Naive B cell (primary cell): ENCODE results near the gene C13orf46. TPM values are rescaled to one million over a fixed set of nuclear protein-coding genes. Genes with fewer than 3 reads are reported as not detected.

Experiments used
- ATAC-seq, 2 donors: fragments of 150-1000 bp; cut with Tn5 transposase; 2 replicates each; pipeline ENCODE4 v1.10.0; 2021; ENCODE audit warnings: low read depth in 2 of 2, mild to moderate bottlenecking in 2 of 2, moderate library complexity in 2 of 2
- DNase-seq: peaks from one replicate; pipeline ENCODE4 v3.0.0; 2022
- H3K27ac Mint-ChIP-seq, 6 donors: one replicate each; pipeline ENCODE4 v1.8.0; 2020 to 2022; ENCODE audit warnings: mild to moderate bottlenecking in 6 of 6, mixed read lengths in 6 of 6, moderate library complexity in 5 of 6, inconsistent platforms in 2 of 6
- H3K27me3 Mint-ChIP-seq, 3 donors: one replicate each; pipeline ENCODE4 v1.8.0; 2021 to 2022; ENCODE audit warnings: mixed read lengths in 3 of 3, mild to moderate bottlenecking in 1 of 3
- H3K36me3 Mint-ChIP-seq, 2 donors: one replicate each; pipeline ENCODE4 v1.8.0; 2020 to 2022; ENCODE audit warnings: mixed read lengths in 2 of 2, inconsistent platforms in 1 of 2, mild to moderate bottlenecking in 1 of 2
- H3K4me1 Mint-ChIP-seq, 3 donors: one replicate each; pipeline ENCODE4 v1.8.0; 2020 to 2022; ENCODE audit warnings: mixed read lengths in 3 of 3, inconsistent platforms in 1 of 3, mild to moderate bottlenecking in 1 of 3, moderate library complexity in 1 of 3
- H3K4me3 Mint-ChIP-seq, 8 donors: one replicate each; pipeline ENCODE4 v1.8.0; 2020 to 2022; ENCODE audit warnings: mild to moderate bottlenecking in 8 of 8, mixed read lengths in 8 of 8, moderate library complexity in 8 of 8, inconsistent platforms in 2 of 8
- H3K9me3 Mint-ChIP-seq, 7 donors: one replicate each; pipeline ENCODE4 v1.8.0; 2020 to 2022; ENCODE audit warnings: mixed read lengths in 7 of 7, mild to moderate bottlenecking in 5 of 7, inconsistent platforms in 2 of 7, moderate library complexity in 1 of 7
- polyA plus RNA-seq, 6 donors: library from polyadenylated mRNA; unstranded; fragments of 300-500 nt; fragmentation: Illumina TruSeq; gene quantifications; one replicate each; pipeline ENCODE4 v1.2.3, GENCODE V29; 2021; ENCODE audit warnings: low read depth in 6 of 6

C13orf46 gene
- polyA plus RNA-seq, 6 donors from 2014 or later, result 0.19 to 0.52 (median 0.36) TPM; not detected in 2

DNA sequence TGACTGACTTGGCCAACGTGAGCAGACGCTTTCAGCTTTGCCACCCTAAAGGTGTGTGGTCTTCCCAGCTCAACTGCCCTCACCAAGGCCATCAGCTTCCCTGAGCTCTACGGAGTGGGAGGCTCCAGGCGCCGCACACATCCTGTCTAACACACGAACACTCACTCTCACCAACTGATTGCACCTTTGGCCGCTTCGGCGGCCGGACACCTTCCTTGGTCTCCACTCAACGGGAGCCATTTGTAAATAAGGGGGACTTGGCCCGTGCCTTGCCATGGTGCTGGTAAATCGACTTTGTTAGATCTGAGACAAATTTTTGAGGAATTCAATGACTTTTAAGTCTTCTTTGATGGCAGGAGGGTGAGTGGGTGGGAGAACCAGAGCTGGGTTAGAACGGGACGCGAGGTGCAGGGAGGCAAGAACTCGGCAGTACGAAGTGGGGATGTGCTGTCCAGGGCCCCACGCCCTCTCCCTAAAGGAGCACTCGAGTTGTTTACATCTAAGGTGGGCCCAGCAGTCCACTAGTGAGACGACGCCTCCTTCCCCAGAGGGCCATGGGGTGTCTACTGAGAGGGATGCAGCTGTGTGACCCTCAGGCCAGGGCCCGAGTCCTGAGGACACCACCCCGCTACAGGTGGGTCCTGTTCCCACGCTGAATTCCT, 4.4 kb downstream of the C13orf46 start:
- DNase-seq, result no peak
- H3K4me3 Mint-ChIP-seq, result no peak overlapping the region
- no peaks in the 10 kb centered on the region for H3K9me3 Mint-ChIP-seq
- no peak for ATAC-seq
- no peaks in the 10 kb centered on the region for H3K27me3 Mint-ChIP-seq
- H3K36me3 Mint-ChIP-seq, result no peaks in the 10 kb centered on the region
- no peaks in the 10 kb centered on the region for H3K4me1 Mint-ChIP-seq
- peak overlapping the region in 2 of 6 donors; percentile 65 to 90 for H3K27ac Mint-ChIP-seq

DNA sequence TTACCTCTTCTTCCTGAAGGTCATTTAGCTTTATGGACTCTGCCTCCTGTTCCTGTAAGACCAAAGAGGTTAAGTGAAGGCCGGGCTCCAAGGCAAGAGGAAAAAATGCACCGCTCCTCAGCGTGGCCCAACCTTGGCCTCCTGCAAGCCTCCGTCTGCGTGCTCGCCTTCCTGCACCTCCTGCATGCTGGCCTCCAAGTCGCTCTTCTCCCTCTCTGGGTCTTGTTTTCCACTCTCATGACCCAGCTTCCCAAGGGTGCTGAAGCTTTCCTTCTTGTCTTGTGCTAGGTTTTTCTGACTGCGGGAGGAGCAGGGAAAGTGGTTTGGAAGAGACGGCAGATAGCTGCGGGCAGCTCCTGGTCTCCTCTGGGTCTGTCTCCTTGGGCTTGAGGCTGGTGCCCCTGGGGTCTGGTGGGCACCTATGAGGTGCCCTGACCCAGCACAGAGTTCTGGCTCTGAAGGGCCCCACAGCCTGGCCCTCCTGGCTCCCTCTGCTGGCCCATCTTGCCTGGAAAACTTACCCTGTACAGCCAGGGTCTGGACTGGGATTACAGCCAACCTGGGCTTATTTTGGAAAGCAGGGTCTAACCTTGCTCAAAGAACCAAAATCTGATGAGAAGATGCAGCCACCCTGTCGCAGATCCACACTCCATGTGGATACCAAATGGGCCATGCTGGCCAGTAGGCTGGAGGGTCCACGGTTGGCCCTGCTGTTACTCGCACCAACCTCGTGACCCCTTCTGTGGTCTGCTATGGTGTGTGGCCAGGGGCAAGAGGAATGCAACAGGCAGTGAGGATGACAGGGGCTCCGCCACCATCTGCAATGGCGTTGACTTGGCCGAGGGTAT, 5.2 kb downstream of the C13orf46 start:
- Mint-ChIP-seq H3K36me3 (no peaks in the 10 kb centered on the region), H3K4me3 (no peak overlapping the region), H3K9me3 (no peaks in the 10 kb centered on the region), H3K27ac (no peak overlapping the region), H3K4me1 (no peaks in the 10 kb centered on the region), H3K27me3 (no peaks in the 10 kb centered on the region)
- no peak for DNase-seq
- no peak for ATAC-seq

DNA sequence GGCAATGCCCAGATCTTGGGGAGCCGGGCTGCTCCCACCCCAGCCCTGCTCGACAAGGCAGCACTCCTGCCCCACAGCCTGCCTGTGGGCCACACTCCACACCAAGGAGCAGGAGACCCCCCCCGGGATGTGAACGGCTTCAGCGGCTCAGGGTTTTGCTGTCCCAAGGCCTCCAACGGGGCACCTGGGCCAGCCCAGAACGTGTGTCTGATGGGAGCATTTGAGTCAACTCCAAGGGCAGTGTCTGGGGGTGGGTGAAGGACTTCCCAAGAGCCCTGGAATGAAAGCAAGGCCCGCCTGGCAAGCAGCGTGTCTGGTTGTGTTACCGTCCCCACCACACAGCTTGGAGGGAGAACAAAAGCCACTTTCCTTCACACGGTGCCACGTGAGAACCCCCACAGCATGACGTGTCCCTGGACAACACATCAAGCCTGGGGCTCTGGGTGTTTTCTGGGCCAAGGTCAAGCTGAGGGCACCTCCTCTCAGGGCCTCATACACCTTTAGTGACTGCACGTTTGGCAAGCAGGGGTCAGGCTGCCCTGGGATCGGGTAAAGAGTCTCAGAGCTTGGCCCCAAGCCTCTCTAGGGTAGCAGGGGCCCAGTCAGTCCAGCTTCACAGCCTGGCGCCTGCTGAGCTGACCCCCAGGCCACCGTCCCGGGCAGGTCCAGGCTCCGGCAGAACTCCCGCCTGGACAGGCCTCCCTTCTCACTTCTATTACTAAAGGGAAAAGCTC, 6.0 kb downstream of the C13orf46 start:
- H3K4me3 Mint-ChIP-seq, result no peak overlapping the region
- H3K27ac Mint-ChIP-seq, result no peak overlapping the region
- H3K9me3 Mint-ChIP-seq, result no peaks in the 10 kb centered on the region
- no peaks in the 10 kb centered on the region for H3K36me3 Mint-ChIP-seq
- ATAC-seq (no peak), DNase-seq (no peak)
- no peaks in the 10 kb centered on the region for H3K27me3 Mint-ChIP-seq
- no peaks in the 10 kb centered on the region for H3K4me1 Mint-ChIP-seq

DNA sequence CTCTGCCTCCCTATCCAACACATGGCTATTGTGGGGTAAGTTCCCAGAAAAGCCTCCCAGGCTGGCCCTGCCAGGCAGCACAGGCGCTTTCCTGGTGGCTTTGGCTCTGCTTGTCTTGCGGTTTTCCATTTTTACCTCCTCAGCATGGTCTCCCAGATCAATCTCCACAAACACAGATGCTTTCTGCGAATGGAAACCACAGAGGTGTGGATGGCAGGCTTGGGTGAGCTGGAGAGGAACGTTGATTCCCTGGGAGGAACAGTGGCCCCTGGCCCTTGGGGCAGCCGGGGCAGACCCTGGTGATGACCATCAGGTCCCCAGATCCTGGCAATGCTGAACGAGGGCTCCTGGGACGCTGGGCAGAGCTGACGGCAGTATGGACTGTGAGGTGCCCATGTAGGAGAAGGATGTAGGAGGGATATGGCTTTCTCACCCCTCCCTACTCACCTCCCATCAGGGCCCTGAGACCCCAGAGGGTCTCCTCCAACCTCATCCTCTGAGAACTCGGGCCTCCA, 6.6 kb downstream of the C13orf46 start:
- no peak overlapping the region for H3K4me3 Mint-ChIP-seq
- no peaks in the 10 kb centered on the region for H3K4me1 Mint-ChIP-seq
- H3K27ac Mint-ChIP-seq, result no peak overlapping the region
- no peaks in the 10 kb centered on the region for H3K9me3 Mint-ChIP-seq
- H3K36me3 Mint-ChIP-seq, result no peaks in the 10 kb centered on the region
- H3K27me3 Mint-ChIP-seq, result no peaks in the 10 kb centered on the region
- no peak for DNase-seq
- no peak for ATAC-seq

DNA sequence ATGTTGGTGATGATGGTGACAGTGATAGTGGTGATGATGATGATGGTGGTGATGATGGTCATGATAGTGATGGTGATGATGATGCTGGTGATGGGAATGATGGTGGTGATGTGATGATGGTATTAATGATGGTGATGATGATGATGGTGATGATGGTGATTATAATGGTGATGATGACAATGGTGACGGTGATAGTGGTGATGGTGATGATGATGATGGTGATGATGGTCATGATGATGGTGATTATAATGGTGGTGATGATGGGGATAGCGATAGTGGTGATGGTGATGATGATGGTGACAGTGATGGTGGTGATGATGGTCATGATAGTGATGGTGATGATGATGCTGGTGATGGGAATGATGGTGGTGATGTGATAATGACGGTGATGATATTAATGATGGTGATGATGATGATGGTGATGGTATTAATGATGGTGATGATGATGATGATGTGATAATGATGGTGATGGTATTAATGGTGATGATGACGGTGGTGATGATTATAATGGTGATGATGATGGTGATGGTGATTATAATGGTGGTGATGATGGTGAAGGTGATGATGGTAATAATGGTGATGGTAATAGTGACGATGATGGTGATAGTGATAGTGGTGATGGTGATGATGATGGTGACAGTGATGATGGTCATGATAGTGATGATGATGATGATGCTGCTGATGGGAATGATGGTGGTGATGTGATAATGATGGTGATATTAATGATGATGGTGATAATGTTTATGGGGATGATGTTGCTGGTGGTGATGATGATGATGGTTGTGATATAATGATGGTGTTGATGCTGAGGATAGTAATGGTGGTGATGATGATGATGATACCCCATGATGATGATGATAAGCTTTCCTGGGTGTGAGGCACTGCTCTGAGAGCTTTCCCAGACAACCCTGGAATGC, 7.7 kb downstream of the C13orf46 start:
- no peaks in the 10 kb centered on the region for H3K9me3 Mint-ChIP-seq
- DNase-seq (no peak), ATAC-seq (no peak)
- H3K27ac Mint-ChIP-seq, result no peak overlapping the region
- H3K4me1 Mint-ChIP-seq, result no peaks in the 10 kb centered on the region
- H3K36me3 Mint-ChIP-seq, result no peaks in the 10 kb centered on the region
- no peaks in the 10 kb centered on the region for H3K27me3 Mint-ChIP-seq
- H3K4me3 Mint-ChIP-seq, result no peak overlapping the region

DNA sequence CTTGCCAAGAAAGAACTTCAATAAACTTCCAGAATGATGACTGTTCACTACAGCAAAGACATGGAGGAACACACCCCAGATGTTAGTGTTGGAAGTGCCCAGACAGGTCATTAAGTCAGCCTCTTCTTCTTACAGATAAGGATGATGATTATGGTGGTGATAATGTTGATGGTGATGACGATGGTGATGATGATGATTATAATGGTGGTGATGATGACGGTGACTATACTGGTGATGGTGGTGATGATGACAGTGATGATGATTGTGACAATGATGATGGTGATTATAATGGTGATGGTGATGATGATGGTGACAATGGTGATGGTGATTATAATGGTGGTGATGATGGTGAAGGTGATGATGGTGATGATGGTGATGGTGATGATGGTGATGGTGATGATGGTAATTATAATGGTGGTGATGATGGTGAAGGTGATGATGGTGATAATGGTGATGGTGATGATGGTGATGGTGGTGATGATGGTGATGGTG, 8.4 kb downstream of the C13orf46 start:
- no peaks in the 10 kb centered on the region for H3K27me3 Mint-ChIP-seq
- no peaks in the 10 kb centered on the region for H3K36me3 Mint-ChIP-seq
- H3K4me1 Mint-ChIP-seq, result no peaks in the 10 kb centered on the region
- H3K9me3 Mint-ChIP-seq, result peaks cover 0 to 3% (median 1%) of the 10 kb centered on the region in 7 donors
- H3K4me3 Mint-ChIP-seq, result no peak overlapping the region
- no peak overlapping the region for H3K27ac Mint-ChIP-seq
- ATAC-seq, result no peak
- DNase-seq, result no peak

GRCh38 chr13:113964251-113964995, 9.5 kb downstream of the C13orf46 start:
- Mint-ChIP-seq H3K36me3 (peaks cover 0 to 1% of the 10 kb centered on the region in 2 donors), H3K27me3 (no peaks in the 10 kb centered on the region), H3K4me3 (no peak overlapping the region), H3K9me3 (peaks cover 0 to 12% (median 9%) of the 10 kb centered on the region in 7 donors), H3K27ac (no peak overlapping the region), H3K4me1 (no peaks in the 10 kb centered on the region)
- DNase-seq (no peak), ATAC-seq (no peak)

DNA sequence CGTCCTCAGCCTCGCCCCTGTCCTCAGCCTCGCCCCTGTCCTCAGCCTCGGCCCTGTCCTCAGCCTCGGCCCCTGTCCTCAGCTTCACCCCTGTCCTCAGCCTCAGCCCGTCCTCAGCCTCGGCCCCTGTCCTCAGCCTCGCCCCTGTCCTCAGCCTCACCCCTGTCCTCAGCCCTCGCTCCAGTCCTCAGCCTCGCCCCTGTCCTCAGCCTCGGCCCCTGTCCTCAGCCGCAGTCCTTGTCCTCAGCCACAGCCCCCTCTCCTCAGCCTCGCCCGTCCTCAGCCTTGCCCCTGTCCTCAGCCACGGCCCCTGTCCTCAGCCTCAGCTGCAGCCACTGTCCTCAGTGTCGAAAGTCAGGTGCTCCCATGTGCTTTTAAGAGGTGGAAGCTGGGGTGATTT, 10.5 kb downstream of the C13orf46 start:
- peaks cover 0 to 19% (median 17%) of the 10 kb centered on the region in 7 donors for H3K9me3 Mint-ChIP-seq
- ATAC-seq, result no peak
- no peak overlapping the region for H3K27ac Mint-ChIP-seq
- no peak overlapping the region for H3K4me3 Mint-ChIP-seq
- peaks cover 0 to under 1% (median 0%) of the 10 kb centered on the region in 3 donors for H3K4me1 Mint-ChIP-seq
- no peaks in the 10 kb centered on the region for H3K27me3 Mint-ChIP-seq
- H3K36me3 Mint-ChIP-seq, result peaks cover 0 to 8% of the 10 kb centered on the region in 2 donors
- no peak for DNase-seq

DNA sequence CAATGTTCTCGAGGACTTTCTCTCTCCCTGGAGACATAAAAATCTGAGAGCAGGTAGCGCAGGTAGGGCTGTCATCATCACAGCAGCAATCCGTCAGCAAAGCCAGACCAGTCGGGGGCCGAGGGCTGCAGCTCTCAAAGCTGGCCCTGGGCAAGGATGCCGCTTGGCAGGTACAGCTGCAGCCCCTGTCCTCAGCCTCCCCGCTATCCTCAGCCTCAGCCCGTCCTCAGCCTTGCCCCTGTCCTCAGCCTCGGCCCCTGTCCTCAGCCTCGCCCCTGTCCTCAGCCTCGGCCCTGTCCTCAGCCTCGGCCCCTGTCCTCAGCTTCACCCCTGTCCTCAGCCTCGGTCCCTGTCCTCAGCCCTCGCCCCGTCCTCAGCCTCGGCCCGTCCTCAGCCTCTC, 10.9 kb downstream of the C13orf46 start:
- Mint-ChIP-seq H3K4me3 (no peak overlapping the region), H3K27ac (no peak overlapping the region), H3K4me1 (peaks cover 0 to 5% (median 0%) of the 10 kb centered on the region in 3 donors), H3K9me3 (peaks cover 0 to 20% (median 17%) of the 10 kb centered on the region in 7 donors), H3K27me3 (no peaks in the 10 kb centered on the region), H3K36me3 (peaks cover 0 to 8% of the 10 kb centered on the region in 2 donors)
- ATAC-seq (no peak), DNase-seq (no peak)

GRCh38 chr13:113962386-113962785, 11.5 kb downstream of the C13orf46 start:
- Mint-ChIP-seq H3K4me1 (peaks cover 0 to 10% (median 0%) of the 10 kb centered on the region in 3 donors), H3K27me3 (no peaks in the 10 kb centered on the region), H3K4me3 (no peak overlapping the region), H3K9me3 (peaks cover 0 to 25% (median 17%) of the 10 kb centered on the region in 7 donors), H3K27ac (no peak overlapping the region), H3K36me3 (peaks cover 0 to 8% of the 10 kb centered on the region in 2 donors)
- ATAC-seq (no peak), DNase-seq (no peak)

- peaks cover 7 to 25% (median 17%) of the 10 kb centered on the region in 7 donors for H3K9me3 Mint-ChIP-seq
- DNase-seq (no peak), ATAC-seq (no peak)
- no peak overlapping the region for H3K4me3 Mint-ChIP-seq
- H3K27me3 Mint-ChIP-seq, result no peaks in the 10 kb centered on the region
- H3K27ac Mint-ChIP-seq, result no peak overlapping the region
- H3K4me1 Mint-ChIP-seq, result peaks cover 0 to 10% (median 5%) of the 10 kb centered on the region in 3 donors
- H3K36me3 Mint-ChIP-seq, result peaks cover 0 to 24% of the 10 kb centered on the region in 2 donors
These were observed 13.5 kb downstream of the C13orf46 start for GRCh38 chr13:113960276-113960948.
